ENCODE measurements around the gene OSTN.
"Not testable (repeated sequence)": the region's sequence is repeated elsewhere in the genome, so short reads cannot be mapped to it uniquely, and the experiment has no call there.

The OSTN gene

DNA sequence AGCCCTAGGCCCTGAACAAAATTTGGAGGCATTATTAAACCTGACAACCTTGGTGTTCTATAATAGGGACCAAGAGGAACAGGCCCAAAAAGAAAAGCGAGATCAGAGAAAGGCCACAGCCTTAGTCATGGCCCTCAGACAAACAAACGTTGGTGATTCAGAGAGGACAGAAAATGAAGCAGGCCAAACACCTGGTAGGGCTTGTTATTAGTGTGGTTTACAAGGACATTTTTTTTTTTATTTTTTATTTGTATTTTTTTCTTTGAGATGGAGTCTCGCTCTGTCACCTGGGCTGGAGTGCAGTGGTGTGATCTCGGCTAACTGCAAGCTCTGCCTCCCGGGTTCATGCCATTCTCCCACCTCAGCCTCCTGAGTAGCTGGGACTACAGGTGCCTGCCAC lies 10.8 kb upstream of the OSTN start:
- H2AFZ ChIP-seq (ENCODE audit: low read depth, low read length); H2BK15ac ChIP-seq (ENCODE audit: low read depth, poor library complexity, severe bottlenecking); H3K14ac ChIP-seq (ENCODE audit: low read length in 2 of 2); H3K36me3 ChIP-seq (ENCODE audit: control insufficient read depth in 1 of 2, insufficient read depth in 2 of 2, low read depth in 1 of 2, low read length in 2 of 2); H3K23ac ChIP-seq (ENCODE audit: low read length in 2 of 2); H3K4me2 ChIP-seq (ENCODE audit: low read length, poor library complexity, severe bottlenecking); H4K8ac ChIP-seq (ENCODE audit: low read length); H2BK5ac ChIP-seq (ENCODE audit: low read depth, low read length, poor library complexity, severe bottlenecking); H2AK5ac ChIP-seq (ENCODE audit: low read length, severe bottlenecking); DNase-seq; H3K9ac ChIP-seq (ENCODE audit: low read length); H3K4ac ChIP-seq (ENCODE audit: low read depth in 1 of 2, low read length in 2 of 2); H3K27me3 ChIP-seq (ENCODE audit: control insufficient read depth in 1 of 2, insufficient read depth in 1 of 2, low read length in 2 of 2); H3K4me3 ChIP-seq (ENCODE audit: insufficient read depth in 1 of 2, low read depth in 1 of 2, low read length in 2 of 2); H3K18ac ChIP-seq (ENCODE audit: low read depth in 1 of 2, low read length in 2 of 2); H2BK120ac ChIP-seq (ENCODE audit: low read depth, low read length); H2BK12ac ChIP-seq (ENCODE audit: low read length in 2 of 2); H3K79me1 ChIP-seq (replicated peaks; ENCODE audit: low read length, poor library complexity, severe bottlenecking); H3K27ac ChIP-seq (ENCODE audit: low read length, poor library complexity, severe bottlenecking); H3K4me1 ChIP-seq (ENCODE audit: control insufficient read depth, insufficient read depth, low read depth, low read length); H4K91ac ChIP-seq (ENCODE audit: low read length); H3K9me3 ChIP-seq (ENCODE audit: control insufficient read depth, low read length): not testable (repeated sequence)
- WGBS, result 89% methylated on average over 5 of the region's 5 CpGs

DNA sequence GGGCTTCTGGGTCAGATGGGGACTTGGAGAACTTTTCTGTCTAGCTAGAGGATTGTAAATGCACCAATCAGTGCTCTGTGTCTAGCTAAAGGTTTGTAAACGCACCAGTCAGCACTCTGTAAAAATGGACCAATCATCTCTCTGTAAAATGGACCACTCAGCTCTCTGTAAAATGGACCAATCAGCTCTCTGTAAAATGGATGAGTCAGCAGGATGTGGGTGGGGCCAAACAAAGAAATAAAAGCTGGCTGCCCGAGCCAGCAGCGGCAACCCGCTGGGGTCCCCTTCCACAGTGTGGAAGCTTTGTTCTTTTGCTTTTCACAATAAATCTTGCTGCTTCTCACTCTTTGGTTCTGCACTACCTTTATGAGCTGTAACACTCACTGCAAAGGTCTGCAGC lies 6.8 kb upstream of the OSTN start:
- not testable (repeated sequence) for H3K4me3 ChIP-seq (ENCODE audit: insufficient read depth in 1 of 2, low read depth in 1 of 2, low read length in 2 of 2); H4K91ac ChIP-seq (ENCODE audit: low read length); H3K79me1 ChIP-seq (replicated peaks; ENCODE audit: low read length, poor library complexity, severe bottlenecking); H3K9ac ChIP-seq (ENCODE audit: low read length); H3K4me1 ChIP-seq (ENCODE audit: control insufficient read depth, insufficient read depth, low read depth, low read length); H2BK120ac ChIP-seq (ENCODE audit: low read depth, low read length); H3K4me2 ChIP-seq (ENCODE audit: low read length, poor library complexity, severe bottlenecking); H3K27me3 ChIP-seq (ENCODE audit: control insufficient read depth in 1 of 2, insufficient read depth in 1 of 2, low read length in 2 of 2); H3K27ac ChIP-seq (ENCODE audit: low read length, poor library complexity, severe bottlenecking); H3K14ac ChIP-seq (ENCODE audit: low read length in 2 of 2); DNase-seq; H3K18ac ChIP-seq (ENCODE audit: low read depth in 1 of 2, low read length in 2 of 2); H2BK15ac ChIP-seq (ENCODE audit: low read depth, poor library complexity, severe bottlenecking); H2AFZ ChIP-seq (ENCODE audit: low read depth, low read length); H4K8ac ChIP-seq (ENCODE audit: low read length); H3K9me3 ChIP-seq (ENCODE audit: control insufficient read depth, low read length); H3K4ac ChIP-seq (ENCODE audit: low read depth in 1 of 2, low read length in 2 of 2); H3K23ac ChIP-seq (ENCODE audit: low read length in 2 of 2); H2BK12ac ChIP-seq (ENCODE audit: low read length in 2 of 2); H3K36me3 ChIP-seq (ENCODE audit: control insufficient read depth in 1 of 2, insufficient read depth in 2 of 2, low read depth in 1 of 2, low read length in 2 of 2); H2BK5ac ChIP-seq (ENCODE audit: low read depth, low read length, poor library complexity, severe bottlenecking); H2AK5ac ChIP-seq (ENCODE audit: low read length, severe bottlenecking)
- WGBS, result 92% methylated on average over 4 of the region's 4 CpGs

GRCh38 chr3:191192941-191193340 lies 6.1 kb upstream of the OSTN start:
- Histone ChIP-seq H4K8ac (ENCODE audit: low read length) (no peak overlapping the region), H3K27me3 (ENCODE audit: control insufficient read depth in 1 of 2, insufficient read depth in 1 of 2, low read length in 2 of 2) (no peaks in the 10 kb centered on the region), H3K9me3 (ENCODE audit: control insufficient read depth, low read length) (no peaks in the 10 kb centered on the region), H4K91ac (ENCODE audit: low read length) (no peak overlapping the region), H3K36me3 (ENCODE audit: control insufficient read depth in 1 of 2, insufficient read depth in 2 of 2, low read depth in 1 of 2, low read length in 2 of 2) (no peaks in the 10 kb centered on the region), H3K23ac (ENCODE audit: low read length in 2 of 2) (no peak overlapping the region), H3K14ac (ENCODE audit: low read length in 2 of 2) (no peak overlapping the region), H3K18ac (ENCODE audit: low read depth in 1 of 2, low read length in 2 of 2) (no peak overlapping the region), H3K79me1 (replicated peaks; ENCODE audit: low read length, poor library complexity, severe bottlenecking) (no peaks in the 10 kb centered on the region), H2BK15ac (ENCODE audit: low read depth, poor library complexity, severe bottlenecking) (no peak overlapping the region), H3K4me2 (ENCODE audit: low read length, poor library complexity, severe bottlenecking) (no peak overlapping the region), H3K4ac (ENCODE audit: low read depth in 1 of 2, low read length in 2 of 2) (no peak overlapping the region), H3K4me3 (ENCODE audit: insufficient read depth in 1 of 2, low read depth in 1 of 2, low read length in 2 of 2) (no peak overlapping the region), H2AK5ac (ENCODE audit: low read length, severe bottlenecking) (no peak overlapping the region), H2BK12ac (ENCODE audit: low read length in 2 of 2) (no peak overlapping the region), H2BK120ac (ENCODE audit: low read depth, low read length) (no peak overlapping the region), H2AFZ (ENCODE audit: low read depth, low read length) (no peak overlapping the region), H3K9ac (ENCODE audit: low read length) (no peak overlapping the region), H3K27ac (ENCODE audit: low read length, poor library complexity, severe bottlenecking) (no peak overlapping the region), H2BK5ac (ENCODE audit: low read depth, low read length, poor library complexity, severe bottlenecking) (no peak overlapping the region), H3K4me1 (ENCODE audit: control insufficient read depth, insufficient read depth, low read depth, low read length) (no peaks in the 10 kb centered on the region)
- DNase-seq, result no peak

DNA sequence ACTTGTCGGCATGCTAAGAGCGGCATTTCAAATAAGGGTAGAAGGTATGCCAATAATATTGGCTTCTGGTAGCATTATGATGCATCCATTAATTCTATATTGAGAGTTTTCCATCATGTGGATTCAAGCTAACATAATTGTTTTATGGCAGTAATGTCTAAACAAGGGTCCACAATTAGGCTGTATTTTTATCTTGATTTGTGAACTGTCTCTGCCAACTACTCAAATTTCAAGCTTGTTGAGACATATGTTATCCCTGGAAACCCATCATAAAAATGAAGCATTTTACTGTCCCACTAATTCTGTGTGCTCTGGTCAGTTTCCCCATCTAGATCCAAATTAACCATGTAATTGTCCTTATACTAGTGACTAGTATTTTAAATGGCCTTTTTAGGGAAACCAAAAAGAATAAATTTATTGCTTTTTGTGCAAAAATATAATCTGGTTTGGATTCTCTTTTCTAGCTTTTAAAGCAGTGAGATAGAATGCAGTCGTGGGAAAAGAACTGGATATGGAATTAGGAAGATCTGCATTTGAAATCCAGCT lies 1.2 kb upstream of the OSTN start:
- DNase-seq, result no peak
- Histone ChIP-seq H2AK5ac (ENCODE audit: low read length, severe bottlenecking) (no peak overlapping the region), H3K4me2 (ENCODE audit: low read length, poor library complexity, severe bottlenecking) (no peak overlapping the region), H3K27ac (ENCODE audit: low read length, poor library complexity, severe bottlenecking) (no peak overlapping the region), H3K9ac (ENCODE audit: low read length) (no peak overlapping the region), H3K27me3 (ENCODE audit: control insufficient read depth in 1 of 2, insufficient read depth in 1 of 2, low read length in 2 of 2) (no peaks in the 10 kb centered on the region), H2BK12ac (ENCODE audit: low read length in 2 of 2) (no peak overlapping the region), H3K79me1 (replicated peaks; ENCODE audit: low read length, poor library complexity, severe bottlenecking) (no peaks in the 10 kb centered on the region), H2BK5ac (ENCODE audit: low read depth, low read length, poor library complexity, severe bottlenecking) (no peak overlapping the region), H3K4ac (ENCODE audit: low read depth in 1 of 2, low read length in 2 of 2) (no peak overlapping the region), H2BK120ac (ENCODE audit: low read depth, low read length) (no peak overlapping the region), H4K8ac (ENCODE audit: low read length) (no peak overlapping the region), H2AFZ (ENCODE audit: low read depth, low read length) (no peak overlapping the region), H3K23ac (ENCODE audit: low read length in 2 of 2) (no peak overlapping the region), H3K36me3 (ENCODE audit: control insufficient read depth in 1 of 2, insufficient read depth in 2 of 2, low read depth in 1 of 2, low read length in 2 of 2) (no peaks in the 10 kb centered on the region), H2BK15ac (ENCODE audit: low read depth, poor library complexity, severe bottlenecking) (no peak overlapping the region), H3K4me3 (ENCODE audit: insufficient read depth in 1 of 2, low read depth in 1 of 2, low read length in 2 of 2) (no peak overlapping the region), H3K9me3 (ENCODE audit: control insufficient read depth, low read length) (no peaks in the 10 kb centered on the region), H3K4me1 (ENCODE audit: control insufficient read depth, insufficient read depth, low read depth, low read length) (no peaks in the 10 kb centered on the region), H3K18ac (ENCODE audit: low read depth in 1 of 2, low read length in 2 of 2) (no peak overlapping the region), H4K91ac (ENCODE audit: low read length) (no peak overlapping the region), H3K14ac (ENCODE audit: low read length in 2 of 2) (no peak overlapping the region)
- WGBS, result 64% methylated on average over 3 of the region's 3 CpGs
